Measurements from ENCODE around the gene TMA7. TPM values are rescaled to one million over a fixed set of nuclear protein-coding genes. Genes with fewer than 3 reads are reported as not detected.
"Not testable (repeated sequence)": the region's sequence is repeated elsewhere in the genome, so short reads cannot be mapped to it uniquely, and the experiment has no call there.

TMA7 gene
- polyA plus RNA-seq, 10 donors, result 146 to 239 (median 178) TPM

DNA sequence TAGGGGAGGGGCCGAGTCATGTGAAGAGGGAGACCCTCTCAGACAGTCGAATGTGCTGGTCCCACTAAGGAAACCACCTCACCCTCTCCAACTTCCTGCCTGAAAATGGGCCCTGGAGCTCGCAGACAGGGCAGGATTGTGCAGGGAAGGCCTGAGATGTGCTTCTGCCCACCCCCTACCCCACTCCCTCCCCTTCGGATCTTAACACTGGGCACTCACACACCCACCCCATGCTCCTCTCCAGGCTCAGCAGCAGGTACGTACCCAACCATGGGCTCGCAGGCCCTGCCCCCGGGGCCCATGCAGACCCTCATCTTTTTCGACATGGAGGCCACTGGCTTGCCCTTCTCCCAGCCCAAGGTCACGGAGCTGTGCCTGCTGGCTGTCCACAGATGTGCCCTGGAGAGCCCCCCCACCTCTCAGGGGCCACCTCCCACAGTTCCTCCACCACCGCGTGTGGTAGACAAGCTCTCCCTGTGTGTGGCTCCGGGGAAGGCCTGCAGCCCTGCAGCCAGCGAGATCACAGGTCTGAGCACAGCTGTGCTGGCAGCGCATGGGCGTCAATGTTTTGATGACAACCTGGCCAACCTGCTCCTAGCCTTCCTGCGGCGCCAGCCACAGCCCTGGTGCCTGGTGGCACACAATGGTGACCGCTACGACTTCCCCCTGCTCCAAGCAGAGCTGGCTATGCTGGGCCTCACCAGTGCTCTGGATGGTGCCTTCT, 26.5 kb downstream of the TMA7 start:
- no peak for DNase-seq

DNA sequence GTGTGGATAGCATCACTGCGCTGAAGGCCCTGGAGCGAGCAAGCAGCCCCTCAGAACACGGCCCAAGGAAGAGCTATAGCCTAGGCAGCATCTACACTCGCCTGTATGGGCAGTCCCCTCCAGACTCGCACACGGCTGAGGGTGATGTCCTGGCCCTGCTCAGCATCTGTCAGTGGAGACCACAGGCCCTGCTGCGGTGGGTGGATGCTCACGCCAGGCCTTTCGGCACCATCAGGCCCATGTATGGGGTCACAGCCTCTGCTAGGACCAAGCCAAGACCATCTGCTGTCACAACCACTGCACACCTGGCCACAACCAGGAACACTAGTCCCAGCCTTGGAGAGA, 27.0 kb downstream of the TMA7 start:
- no peak for DNase-seq

DNA sequence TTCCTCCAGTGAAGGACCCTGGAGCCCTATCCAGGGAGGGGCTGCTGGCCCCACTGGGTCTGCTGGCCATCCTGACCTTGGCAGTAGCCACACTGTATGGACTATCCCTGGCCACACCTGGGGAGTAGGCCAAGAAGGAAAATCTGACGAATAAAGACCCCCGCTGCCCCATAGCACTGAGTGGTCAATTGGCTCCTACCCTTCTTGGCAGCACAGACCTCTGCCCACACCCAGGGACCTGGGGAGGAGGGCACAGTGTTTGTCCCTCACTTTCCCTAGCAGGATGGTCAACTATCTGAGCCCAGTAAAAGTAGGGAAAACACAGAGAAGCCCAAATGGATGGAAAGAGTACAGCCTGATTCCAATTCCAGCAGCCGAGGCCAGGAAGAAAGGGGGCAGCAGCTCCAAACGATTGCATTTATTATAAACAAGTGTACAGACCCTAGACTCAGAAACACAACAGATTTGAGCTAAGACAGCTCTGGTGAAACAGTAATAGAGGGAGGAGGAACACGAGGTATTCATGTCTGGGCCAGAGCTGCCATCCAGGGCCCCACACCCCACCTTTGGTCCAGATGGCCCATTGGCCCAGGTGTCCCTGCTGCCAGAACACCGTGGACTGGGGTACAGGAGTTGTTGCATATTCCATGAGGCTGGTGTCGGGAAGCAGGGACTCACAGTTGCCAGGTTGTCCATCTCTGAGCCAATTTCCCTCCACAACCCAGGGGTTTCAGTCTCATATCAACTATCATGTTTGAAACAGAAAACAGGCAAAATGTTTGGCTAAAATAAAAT, 27.6 kb downstream of the TMA7 start:
- no peak for DNase-seq

DNA sequence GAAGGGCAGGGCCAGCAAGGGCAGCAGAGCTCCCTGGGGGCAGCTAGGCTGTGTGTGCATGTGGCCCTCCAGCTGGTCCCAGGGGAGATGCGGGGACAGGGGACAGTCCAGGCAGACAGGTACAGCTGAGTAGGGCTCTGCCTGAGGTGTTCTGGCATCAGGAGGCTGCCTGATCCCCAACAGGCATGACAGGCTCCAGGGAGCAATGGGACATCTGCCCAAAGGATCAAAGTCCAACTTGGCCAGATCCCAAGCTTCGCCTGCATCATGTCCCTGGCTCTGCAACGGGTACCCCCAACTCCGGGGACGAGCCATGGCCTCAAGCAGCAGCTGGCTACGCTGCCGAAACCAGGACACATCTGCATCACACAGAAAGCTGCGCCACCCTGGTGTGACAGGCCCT, 28.3 kb downstream of the TMA7 start:
- no peak for DNase-seq

DNA sequence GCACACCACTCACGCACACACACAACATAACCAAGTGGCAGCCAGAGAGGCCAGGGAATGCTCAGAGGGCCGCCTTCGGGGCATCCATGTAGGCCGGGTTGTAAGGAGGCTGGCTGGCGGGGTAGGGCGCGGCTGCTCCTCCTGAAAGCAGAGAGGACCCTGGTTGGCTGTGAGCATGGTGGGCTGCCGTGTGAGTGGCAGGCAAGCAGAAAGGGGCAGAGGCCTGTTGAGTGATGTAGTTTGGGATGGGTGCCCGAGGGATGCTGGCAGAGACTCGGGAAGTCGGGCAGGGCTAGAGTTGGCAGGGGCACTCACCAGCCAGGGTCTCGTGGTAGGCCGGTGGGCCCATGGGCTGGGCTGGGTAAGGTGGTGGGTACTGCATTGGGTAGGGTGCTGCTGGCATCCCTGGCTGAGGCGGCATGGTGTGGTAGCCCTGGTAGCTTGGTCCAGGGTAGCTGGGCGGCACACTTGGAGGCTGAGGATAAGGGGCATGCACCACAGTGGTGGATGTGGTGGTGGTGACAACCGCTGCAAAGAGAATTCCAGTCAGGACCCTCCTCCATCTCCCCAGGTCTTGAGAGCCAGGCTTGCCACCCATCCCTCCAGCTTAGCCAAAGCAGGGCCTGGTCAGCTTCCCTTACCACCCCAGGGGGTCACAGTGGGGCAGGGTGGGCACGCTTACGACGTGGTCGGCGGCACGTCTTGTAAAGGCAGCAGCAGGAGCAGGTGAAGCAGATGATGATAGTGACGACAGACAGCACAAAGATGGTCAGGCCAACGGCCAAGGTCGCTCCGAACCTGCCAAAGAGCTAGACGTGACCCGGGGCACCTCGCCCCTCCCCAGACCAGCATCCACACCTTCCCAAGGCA, 29.2 kb downstream of the TMA7 start:
- DNase-seq, result no peak

DNA sequence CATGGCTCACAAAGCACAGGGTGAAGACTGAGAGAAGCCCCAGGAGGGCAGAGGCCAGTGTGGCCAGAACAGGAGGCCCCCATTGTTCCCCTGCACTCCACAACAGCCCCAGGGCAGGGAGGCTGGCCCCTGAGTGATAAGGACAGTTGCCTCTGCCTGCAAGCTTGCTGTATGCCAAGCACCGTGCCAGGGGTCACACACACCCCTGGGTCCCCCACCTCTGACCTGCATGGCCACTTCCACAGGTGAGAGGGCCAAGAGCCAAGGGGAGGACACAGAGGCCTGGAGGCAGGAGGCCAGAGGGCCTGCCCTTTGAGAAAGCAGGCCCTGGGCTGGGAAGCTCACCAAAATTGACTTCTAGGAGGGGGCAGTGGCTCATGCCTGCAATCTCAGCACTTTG, 30.2 kb downstream of the TMA7 start:
- no peak for DNase-seq

DNA sequence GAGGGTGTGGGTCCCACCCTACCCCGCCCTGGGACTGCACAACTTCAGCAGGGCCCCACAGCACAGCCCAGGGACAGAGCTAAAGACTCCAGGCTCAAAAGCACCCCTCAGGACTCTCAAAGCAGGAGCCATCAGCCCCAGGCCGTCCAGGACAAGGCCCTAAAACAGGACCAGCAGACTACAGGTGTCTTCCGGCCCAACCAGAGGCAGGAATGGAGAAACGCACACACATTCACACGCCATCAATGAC, 32.5 kb downstream of the TMA7 start:
- no peak for DNase-seq

DNA sequence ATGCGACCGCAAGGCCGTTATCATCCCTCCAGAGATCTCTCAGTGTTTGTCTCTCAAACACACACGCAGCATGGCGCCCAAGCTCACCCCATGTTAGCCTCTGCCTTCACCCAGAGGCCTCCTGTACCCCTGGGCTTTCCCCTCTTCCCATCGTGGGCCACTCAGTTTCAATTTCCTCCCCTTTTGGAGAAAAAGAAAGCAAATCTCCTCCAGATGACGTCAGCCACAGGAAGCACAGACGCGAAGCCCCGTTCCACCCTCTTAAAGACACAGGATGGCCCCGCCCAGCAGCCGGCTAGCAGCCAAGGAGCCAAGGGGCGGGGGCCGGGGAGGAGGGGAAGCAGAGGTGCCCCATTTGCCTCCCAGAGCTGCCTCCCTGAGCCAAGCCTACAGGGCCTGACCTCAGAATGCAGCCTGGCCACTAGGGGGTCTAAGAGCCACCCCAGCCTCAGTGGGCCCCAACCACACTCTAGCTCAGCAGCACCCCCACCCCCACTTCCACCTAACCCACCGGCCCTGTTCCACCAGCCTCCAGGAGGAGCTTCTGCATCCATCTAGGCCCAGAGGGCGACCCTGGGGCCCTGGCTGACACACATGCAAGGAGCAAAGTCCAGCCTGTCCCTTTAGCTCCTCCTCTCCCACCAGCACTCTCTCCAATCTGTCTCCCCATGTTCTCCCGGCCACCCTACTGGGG, 33.0 kb downstream of the TMA7 start:
- DNase-seq, result peak; percentile 88 to 96 (median 89)

DNA sequence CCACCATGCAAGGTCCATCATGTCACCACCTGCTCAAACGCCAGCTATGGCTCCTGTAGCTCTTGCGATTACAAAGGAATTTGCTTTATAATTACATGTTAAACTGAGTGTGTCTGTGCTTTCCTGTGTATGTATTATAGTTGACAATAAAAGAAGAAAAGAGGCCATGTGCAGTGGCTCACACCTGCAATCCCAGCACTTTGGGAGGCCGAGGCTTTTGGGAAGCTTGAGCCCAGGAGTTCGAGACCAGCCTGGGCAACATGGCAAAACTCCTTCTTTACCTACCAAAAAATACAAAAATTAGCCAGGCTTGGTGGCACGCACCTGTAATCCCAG, 33.5 kb downstream of the TMA7 start:
- no peak for DNase-seq

DNA sequence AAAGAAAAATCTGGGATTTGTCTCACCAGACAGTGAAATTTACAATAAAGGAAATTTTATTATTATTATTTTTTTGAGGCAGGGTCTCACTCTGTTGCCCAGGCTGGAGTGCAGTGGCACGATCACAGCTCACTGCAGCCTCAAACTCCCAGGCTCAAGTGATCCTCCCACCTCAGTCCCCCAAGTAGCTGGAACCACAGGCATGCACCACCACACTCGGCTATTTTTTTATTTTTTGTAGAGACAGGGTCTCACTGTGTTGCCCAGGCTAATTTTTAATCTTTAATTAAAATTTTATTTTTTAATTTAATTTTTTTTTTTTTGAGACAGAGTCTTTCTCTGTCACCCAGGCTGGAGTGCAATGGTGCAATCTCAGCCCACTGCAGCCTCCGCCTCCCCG, 34.0 kb downstream of the TMA7 start:
- DNase-seq, result not testable (repeated sequence)

DNA sequence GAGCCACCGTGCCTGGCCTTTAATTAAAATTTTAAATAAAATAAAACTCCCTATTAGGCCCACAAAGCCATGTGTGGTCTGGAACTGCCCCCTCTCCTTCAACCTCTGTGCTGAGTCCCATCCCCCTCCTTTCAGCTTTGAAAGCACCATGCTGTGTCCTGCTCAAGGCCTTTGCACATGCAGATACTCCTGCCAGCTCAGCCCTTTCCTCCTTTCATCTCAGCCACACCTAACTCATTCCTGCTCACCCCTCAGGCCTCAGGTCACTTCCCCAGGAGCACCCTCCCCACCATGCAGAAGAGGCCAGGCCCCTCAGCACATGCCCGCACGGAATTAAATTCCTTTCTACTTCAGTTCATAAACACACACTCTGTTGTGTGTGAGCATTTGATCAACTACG, 34.6 kb downstream of the TMA7 start:
- DNase-seq, result no peak

DNA sequence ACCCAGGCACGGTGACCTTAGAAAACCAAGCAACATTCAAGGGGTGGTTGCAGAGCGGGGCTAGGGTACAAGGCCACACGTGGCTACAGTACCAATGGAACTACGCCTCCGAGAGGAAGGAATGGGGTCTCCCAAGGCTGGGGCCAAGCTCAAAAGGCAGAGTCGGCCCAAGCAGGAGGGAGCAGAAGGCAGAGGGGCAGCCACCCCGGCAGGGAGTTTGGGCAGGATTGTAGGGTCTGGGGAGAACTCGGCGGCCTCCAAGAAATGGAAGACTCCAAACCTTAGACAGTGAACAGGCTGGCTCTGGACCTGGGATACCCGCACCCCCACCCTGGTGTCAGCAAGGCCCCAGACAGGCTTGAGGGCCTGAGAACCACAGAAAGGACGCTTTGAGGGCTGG, 35.1 kb downstream of the TMA7 start:
- no peak for DNase-seq

DNA sequence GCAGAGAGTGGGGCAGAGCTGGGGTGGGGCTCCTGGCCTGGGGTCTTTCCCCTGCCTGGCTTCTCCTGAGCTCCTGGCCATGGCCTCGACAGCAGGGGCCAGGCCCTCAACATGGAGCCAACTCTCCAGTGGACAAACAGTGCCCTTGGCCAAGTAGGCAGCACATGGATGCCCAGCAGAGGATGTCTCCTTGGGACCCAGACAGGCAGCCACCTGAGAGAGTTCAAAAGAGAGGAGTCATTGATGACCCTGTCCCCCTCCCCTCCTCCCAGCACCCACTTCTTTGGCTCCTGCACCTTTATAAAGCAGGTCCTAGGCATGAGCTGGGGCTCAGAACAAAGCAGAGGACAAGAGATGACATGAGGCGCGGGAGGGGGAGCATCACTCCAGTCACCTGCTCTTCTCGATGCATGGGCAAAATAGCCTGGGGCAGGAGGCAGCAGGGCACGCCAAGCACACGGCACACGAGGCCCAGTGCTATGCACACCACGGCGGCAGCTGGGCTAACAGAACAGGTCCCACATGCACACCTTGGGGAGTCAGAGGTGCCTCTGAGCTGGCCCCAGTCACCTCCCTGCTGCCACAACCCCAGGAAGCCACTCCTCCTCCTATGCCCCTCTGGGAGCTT, 36.5 kb downstream of the TMA7 start:
- DNase-seq, result no peak

DNA sequence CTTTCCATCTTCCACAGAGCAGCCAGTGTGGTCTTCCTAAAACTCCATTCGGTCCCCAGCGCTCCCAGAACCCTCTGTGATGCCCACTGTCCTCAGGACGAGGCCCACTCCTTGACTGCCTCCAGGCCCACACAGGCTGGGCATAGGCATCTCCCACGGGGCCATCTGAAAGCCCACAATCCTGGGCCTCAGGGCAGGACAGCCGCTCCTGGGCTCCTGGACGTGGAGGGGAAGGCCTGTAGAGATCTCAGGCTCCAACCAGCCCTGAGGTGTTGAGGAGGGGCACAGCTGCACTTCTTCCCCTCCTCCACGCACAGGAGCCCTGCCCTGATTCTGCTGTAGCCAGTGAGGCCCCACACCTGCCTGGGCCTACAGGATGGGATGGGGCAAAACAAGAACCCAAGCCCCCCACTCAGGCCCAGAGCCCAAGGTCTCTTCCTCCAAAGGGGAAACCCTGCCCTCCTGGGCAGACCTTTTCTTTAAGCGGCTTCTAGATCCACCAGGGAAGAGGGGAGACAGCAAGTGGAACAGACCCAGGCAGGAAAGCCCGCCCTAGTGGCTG, 38.0 kb downstream of the TMA7 start:
- DNase-seq, result no peak

DNA sequence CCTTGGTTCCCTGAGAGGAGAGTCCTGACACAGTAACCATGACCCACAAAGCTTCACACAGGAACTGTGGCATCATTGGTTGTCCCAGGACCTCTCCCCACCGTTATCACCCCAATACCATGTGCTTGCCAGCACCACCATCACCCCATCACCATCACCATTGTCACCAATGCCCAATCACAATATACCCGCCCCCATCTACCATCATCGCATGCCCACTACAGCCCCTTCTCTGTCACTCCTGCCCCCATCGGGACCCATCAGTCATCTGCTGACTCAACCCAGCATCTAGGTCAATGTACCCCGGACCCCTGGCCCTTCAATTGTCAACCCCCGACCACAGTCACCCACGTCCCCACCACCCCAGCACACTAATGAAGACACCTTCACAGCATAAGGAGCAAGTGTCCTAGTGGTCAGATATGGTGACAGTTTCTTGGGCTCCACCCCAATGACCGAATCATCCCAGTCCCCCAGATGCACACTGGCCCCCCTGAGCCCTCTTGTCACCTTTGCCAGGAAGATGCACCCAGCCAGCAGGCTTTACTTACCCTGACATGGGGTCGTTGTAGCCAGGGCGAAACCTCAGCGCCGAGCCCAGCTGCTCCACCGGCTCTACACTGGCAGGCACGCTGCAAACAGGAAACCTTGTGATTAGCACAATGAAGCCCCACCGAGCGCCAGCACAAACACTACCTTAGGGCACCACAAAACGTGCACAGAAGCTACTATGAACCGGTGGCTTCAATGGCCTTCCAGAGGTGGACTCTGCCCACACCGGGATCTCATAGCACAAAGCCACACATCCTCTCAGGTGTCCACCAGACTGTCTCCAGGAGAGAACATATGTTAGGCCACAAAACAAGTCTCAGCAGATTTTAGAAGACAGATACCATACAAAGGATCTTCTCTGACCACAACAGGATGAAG, 38.8 kb downstream of the TMA7 start:
- no peak for DNase-seq

DNA sequence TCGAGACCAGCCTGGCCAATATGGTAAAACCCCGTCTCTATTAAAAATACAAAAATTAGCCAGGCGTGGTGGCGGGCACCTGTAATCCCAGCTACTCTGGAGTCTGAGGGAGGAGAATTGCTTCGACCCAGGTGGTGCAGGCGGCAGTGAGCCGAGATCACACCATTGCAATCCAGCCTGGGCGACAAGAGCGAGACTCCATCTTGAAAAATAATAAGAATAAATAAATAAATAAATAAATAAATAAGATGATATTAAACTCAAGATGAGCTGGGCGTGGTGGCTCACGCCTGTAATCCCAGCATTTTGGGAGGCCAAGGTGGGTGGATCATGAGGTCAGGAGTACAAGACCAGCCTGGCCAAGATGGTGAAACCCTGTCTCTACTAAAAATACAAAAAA, 40.8 kb downstream of the TMA7 start:
- not testable (repeated sequence) for DNase-seq

DNA sequence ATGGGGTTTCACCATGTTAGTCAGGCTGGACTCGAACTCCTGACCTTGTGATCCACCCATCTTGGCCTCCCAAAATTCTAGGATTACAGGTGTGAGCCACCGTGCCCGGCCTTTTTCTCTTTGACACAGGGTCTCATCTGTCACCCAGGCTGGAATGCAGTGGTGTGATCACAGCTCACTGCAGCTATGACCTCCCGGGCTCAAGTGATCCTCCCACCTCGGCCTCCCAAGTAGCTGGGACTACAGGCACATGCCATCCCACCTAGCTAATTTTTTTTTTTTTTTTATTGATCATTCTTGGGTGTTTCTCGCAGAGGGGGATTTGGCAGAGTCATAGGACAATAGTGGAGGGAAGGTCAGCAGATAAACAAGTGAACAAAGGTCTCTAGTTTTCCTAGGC, 42.8 kb downstream of the TMA7 start:
- DNase-seq, result not testable (repeated sequence)

DNA sequence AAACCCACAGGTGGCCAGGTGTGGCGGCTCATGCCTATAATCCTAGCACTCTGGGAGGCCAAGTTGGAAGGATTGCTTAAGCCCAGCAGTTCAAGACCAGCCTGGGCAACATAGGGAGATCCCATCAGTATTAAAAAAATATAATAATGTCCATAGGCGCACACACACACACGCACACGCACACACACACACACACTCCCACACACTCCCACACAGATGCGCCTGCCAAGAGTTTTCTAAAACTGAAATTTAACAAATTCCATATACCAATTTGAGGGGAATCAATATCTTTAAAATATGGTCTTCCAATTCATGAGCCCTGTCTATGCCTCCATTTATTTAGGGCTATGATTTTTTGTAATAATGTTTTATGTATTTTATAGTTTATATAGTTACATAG, 46.9 kb downstream of the TMA7 start:
- DNase-seq, result no peak

DNA sequence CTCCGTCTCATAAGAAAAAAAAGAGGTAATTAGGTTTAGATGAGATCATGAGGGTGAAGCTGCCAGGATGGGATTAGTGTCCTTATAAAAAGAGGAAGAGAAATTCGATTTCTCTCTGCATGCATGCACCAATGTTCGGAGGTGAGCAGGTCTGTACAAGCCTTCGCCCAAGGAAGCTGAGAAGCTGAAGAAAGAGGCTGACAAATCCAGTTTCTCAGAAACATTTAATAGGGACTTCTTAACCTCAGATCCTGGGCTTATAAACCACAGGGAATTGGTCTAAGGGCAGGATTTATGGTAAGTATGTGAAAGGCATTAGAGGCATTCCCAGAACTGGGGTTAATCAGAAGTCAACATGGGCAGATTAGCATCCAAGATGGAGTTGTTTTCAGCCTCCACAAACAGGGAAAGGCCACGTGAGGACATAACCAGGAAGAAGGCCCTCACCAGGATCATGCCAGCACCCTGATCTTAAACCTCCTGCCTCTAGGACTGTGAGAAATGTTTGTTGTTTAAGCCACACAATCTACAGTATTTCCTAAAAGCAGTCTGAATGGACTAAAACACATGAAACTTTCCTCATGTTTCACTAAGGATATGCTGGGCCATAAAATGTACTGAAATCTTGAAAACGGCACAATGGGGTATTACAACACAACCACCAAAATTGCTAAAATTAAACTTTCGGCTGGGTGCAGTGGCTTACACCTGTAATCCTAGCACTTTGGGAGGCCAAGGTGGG, 52.6 kb downstream of the TMA7 start:
- no peak for DNase-seq

DNA sequence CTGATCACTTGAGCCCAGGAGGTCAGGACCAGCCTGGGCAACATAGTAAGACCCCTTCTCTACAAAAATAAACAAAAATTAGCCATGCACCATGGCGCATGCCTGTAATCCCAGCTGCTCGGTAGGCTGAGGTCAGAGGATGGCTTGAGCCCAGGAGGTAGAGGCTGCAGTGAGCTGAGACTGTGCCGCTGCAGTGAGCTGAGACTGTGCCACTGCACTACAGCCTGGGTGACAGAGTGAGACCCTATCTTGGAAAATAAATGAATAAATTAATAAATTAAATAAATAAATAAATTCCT, 53.1 kb downstream of the TMA7 start:
- no peak for DNase-seq

Measured in muscle of back (tissue), 11 donors.